GM12892 (cell line): ENCODE results near the gene RGS10.

Source experiments
- POLR2A ChIP-seq: IDR thresholded peaks from 2 replicates; pipeline ENCODE4 v1.6.1; 2011; ENCODE audit warnings: low read depth, low read length, control low read depth
- POLR2AphosphoS5 ChIP-seq: IDR thresholded peaks from 2 replicates; pipeline ENCODE4 v1.6.1; 2011; ENCODE audit warnings: low read depth, low read length, control low read depth

DNA sequence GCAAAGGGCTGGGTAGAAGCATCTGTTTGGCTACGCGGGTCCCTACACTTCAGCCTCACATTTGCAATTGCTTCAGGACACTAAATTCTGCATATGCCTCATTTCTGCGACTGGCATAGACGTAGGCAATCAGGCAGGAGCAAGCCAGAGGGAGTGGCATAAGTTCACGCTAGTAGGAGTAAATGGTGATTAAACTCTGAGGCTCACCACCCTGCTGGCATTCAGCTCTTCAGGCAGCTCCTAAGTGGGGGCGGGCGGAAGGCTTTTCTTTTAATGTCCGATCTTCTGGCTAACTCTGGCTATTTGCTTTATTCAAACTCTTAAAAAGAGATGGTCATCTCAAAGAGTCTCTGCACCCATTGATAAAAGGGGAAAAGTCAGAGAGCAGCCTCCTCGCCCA, 45.3 kb downstream of the RGS10 start:
- TF ChIP-seq POLR2AphosphoS5 (no peak), POLR2A (no peak)
